ENCODE data around the gene OR11A1. TPM values are rescaled to one million over a fixed set of nuclear protein-coding genes. Genes with fewer than 3 reads are reported as not detected.

Gene OR11A1
- total RNA-seq, 1 experiment from 2014 or later: not detected

- H3K36me3 Mint-ChIP-seq (ENCODE audit: insufficient read depth in 1 of 3, low read depth in 3 of 3): no peaks in the 10 kb centered on the region
- no CpG with 5 or more reads among the region's 3 CpGs for WGBS (ENCODE audit: extremely low coverage, insufficient read length, low lambda C conversion rate)
- H4K20me1 ChIP-seq (ENCODE audit: control insufficient read depth, insufficient read depth, insufficient read length): no peaks in the 10 kb centered on the region
- H3K4me1 ChIP-seq (ENCODE audit: insufficient read depth, low read length): peaks cover 3% of the 10 kb centered on the region; the same call in 1 of the 2 replicates
- H3K4me2 ChIP-seq (ENCODE audit: insufficient read depth, insufficient read length, low read length): no peak overlapping the region
- no peak overlapping the region for H3K4ac ChIP-seq (ENCODE audit: low read depth, low read length)
- no peak overlapping the region for H3K56ac ChIP-seq (ENCODE audit: insufficient read length, low read depth, low read length)
- no peak for DNase-seq
- H3K14ac ChIP-seq (ENCODE audit: insufficient read depth, low read length): no peak overlapping the region
- no peaks in the 10 kb centered on the region for H3K27me3 ChIP-seq (ENCODE audit: insufficient read depth, low read length)
- H2AK5ac ChIP-seq (ENCODE audit: insufficient read length, low read length): no peak overlapping the region
- no peak overlapping the region for H4K8ac ChIP-seq (replicated peaks; ENCODE audit: insufficient read length, low read depth, low read length)
- no peak overlapping the region for H2BK12ac ChIP-seq (ENCODE audit: insufficient read length, low read depth, low read length)
- H3K23me2 ChIP-seq (ENCODE audit: insufficient read length, low read depth, low read length, poor library complexity, severe bottlenecking): no peaks in the 10 kb centered on the region
- H3K27ac ChIP-seq (ENCODE audit: insufficient read length, low read depth, low read length): no peak overlapping the region
- H3K9me3 ChIP-seq (ENCODE audit: control insufficient read depth, low read depth, low read length): no peaks in the 10 kb centered on the region
- no peak overlapping the region for H3K9ac ChIP-seq (ENCODE audit: extremely low read depth, insufficient read length, low read length)
- no peak overlapping the region for H4K5ac ChIP-seq (ENCODE audit: insufficient read length, low read depth, low read length)
- no peak overlapping the region for H2BK15ac ChIP-seq (ENCODE audit: low read depth, low read length)
- no peaks in the 10 kb centered on the region for H3K79me1 ChIP-seq (ENCODE audit: insufficient read depth, low read depth, low read length, poor library complexity, severe bottlenecking)
- no peaks in the 10 kb centered on the region; a peak in 1 of 5 replicates for H3K9me3 Mint-ChIP-seq
- no peak overlapping the region for H2AFZ ChIP-seq (ENCODE audit: low read length)
- no peak overlapping the region for H2BK20ac ChIP-seq (ENCODE audit: low read depth, low read length, poor library complexity, severe bottlenecking)
- H3K18ac ChIP-seq (ENCODE audit: insufficient read length, low read depth, low read length): no peak overlapping the region
- no peak overlapping the region for H3K4me3 Mint-ChIP-seq
- no peak overlapping the region for H2BK5ac ChIP-seq (ENCODE audit: insufficient read length, low read length)
- H3K27ac Mint-ChIP-seq: no peak overlapping the region
- no peak overlapping the region for H4K91ac ChIP-seq (ENCODE audit: insufficient read length, low read depth, low read length)
- H3K27me3 Mint-ChIP-seq (ENCODE audit: low read depth): no peaks in the 10 kb centered on the region
- H3K4me1 Mint-ChIP-seq: peaks cover 12 to 13% of the 10 kb centered on the region in 2 experiments
- no peak overlapping the region for H3T11ph ChIP-seq (ENCODE audit: low read length)
- H2BK120ac ChIP-seq (ENCODE audit: low read depth, low read length, poor library complexity, severe bottlenecking): no peak overlapping the region
- TF ChIP-seq CTCF (conservative IDR thresholded peaks at IDR 0.05): no peak
- no peaks in the 10 kb centered on the region for H3K79me2 ChIP-seq (ENCODE audit: insufficient read depth, low read length)
- no peak overlapping the region for H3K23ac ChIP-seq (ENCODE audit: insufficient read length, low read depth, low read length)
These were observed 30.2 kb downstream of the OR11A1 start for GRCh38 chr6:29426654-29427053.
